Smooth muscle cell of bladder (primary cell): ENCODE results near the gene TXNL1. TPM values are rescaled to one million over a fixed set of nuclear protein-coding genes. Genes with fewer than 3 reads are reported as not detected.

Experiments used
- total RNA-seq: library from RNA; depleted of rRNA; stranded (reverse); fragments of >200 nt; gene quantifications from 2 replicates; pipeline ENCODE4 v1.2.3, GENCODE V29; 2014

TXNL1 gene
- 35.0 and 46.4 TPM in 2 replicates for total RNA-seq

GRCh38 chr18:56638232-56639103 is at the start of gene TXNL1:
TXNL1 (minus strand) TSS chr18:56638592; CDS start chr18:56638440, 152 bp downstream.

GRCh38 chr18:56650944-56651770 is 12.8 kb upstream of the TXNL1 start, which contains the start of gene WDR7:
WDR7 (plus strand) TSS chr18:56651359; CDS start chr18:56672516, 21,157 bp downstream.

Other genes with a start within 250 kb of the TXNL1 start
- gene WDR7, start 12.8 kb upstream of the TXNL1 start, total RNA-seq, result 18.1 and 22.3 TPM in 2 replicates